Ovary (tissue), 3 donors: ENCODE results near the gene GUCY1B1.

ENCODE experiments used
- EP300 ChIP-seq: sonication (generic); formaldehyde crosslinking; IDR thresholded peaks from one replicate; pipeline ENCODE4 v1.6.1; 2017; ENCODE audit warnings: antibody characterized with exemption
- POLR2A ChIP-seq: fragments of 450-650 bp; IDR thresholded peaks from one replicate; pipeline ENCODE4 v1.6.1; 2017; ENCODE audit warnings: antibody characterized with exemption, mild to moderate bottlenecking, moderate library complexity
- TF ChIP-seq, protein P1 (sequence below), 3 donors: fragments of 450-650 bp in 2 of 3; fragments of 200-600 bp in 1 of 3; IDR thresholded peaks; one replicate each; pipeline versions ENCODE4 v1.5.1 to v1.8.0; 2016 to 2022; ENCODE audit warnings: antibody characterized with exemption in 3 of 3, mild to moderate bottlenecking in 1 of 3
- donor health status: DM: no; HTN: no; CAD: no.

DNA sequence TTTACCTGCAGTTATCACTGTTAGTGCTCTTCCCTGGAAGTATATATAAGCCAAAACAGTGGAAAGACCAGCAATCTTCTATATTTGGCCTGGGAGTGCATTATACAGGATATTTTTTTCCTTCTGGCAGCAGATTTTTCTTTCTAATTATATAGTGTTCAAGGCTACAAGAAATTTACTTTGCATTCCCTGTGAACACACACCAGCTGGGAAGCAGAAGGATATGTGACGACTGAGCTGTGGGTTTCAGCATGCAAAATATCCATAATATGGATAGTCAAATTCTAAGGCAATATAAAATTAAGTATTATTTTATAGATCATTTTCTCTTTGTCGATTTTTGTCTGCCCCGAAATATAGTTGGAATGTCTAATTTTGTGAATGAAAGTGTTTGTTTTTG is 31.2 kb downstream of the GUCY1B1 start:
- TF ChIP-seq, protein P1, sequence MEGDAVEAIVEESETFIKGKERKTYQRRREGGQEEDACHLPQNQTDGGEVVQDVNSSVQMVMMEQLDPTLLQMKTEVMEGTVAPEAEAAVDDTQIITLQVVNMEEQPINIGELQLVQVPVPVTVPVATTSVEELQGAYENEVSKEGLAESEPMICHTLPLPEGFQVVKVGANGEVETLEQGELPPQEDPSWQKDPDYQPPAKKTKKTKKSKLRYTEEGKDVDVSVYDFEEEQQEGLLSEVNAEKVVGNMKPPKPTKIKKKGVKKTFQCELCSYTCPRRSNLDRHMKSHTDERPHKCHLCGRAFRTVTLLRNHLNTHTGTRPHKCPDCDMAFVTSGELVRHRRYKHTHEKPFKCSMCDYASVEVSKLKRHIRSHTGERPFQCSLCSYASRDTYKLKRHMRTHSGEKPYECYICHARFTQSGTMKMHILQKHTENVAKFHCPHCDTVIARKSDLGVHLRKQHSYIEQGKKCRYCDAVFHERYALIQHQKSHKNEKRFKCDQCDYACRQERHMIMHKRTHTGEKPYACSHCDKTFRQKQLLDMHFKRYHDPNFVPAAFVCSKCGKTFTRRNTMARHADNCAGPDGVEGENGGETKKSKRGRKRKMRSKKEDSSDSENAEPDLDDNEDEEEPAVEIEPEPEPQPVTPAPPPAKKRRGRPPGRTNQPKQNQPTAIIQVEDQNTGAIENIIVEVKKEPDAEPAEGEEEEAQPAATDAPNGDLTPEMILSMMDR (IDR thresholded peaks at IDR 0.05): no peak
- TF ChIP-seq POLR2A (no peak), EP300 (no peak)
